Trophoblast cell (in vitro differentiated cells and primary cell): Measurements from ENCODE around the gene LRRC18.

Source experiments
- DNase-seq, 2 donors: peaks; one replicate each; pipeline ENCODE4 v3.0.0-alpha.2; 2016
- H2AFZ ChIP-seq: 2 replicates; pipeline ENCODE4 v1.6.1; 2013; ENCODE audit warnings: low read length, moderate library complexity, mild to moderate bottlenecking; ENCODE audit not compliant: insufficient read depth, poor library complexity
- H2AK5ac ChIP-seq: 2 replicates; pipeline ENCODE4 v1.6.1; 2013; ENCODE audit warnings: mild to moderate bottlenecking, low read length
- H2BK120ac ChIP-seq: 2 replicates; pipeline ENCODE4 v1.6.1; 2013; ENCODE audit warnings: low read length, mild to moderate bottlenecking, moderate library complexity; ENCODE audit not compliant: insufficient read depth, poor library complexity
- H2BK12ac ChIP-seq: 2 replicates; pipeline ENCODE4 v1.6.1; 2013; ENCODE audit warnings: mild to moderate bottlenecking, low read length, moderate library complexity
- H2BK5ac ChIP-seq: 2 replicates; pipeline ENCODE4 v1.6.1; 2013; ENCODE audit warnings: low read length, low read depth, moderate library complexity, mild to moderate bottlenecking; ENCODE audit not compliant: poor library complexity
- H3K14ac ChIP-seq: 2 replicates; pipeline ENCODE4 v1.6.1; 2013; ENCODE audit warnings: mild to moderate bottlenecking, low read length
- H3K18ac ChIP-seq: 2 replicates; pipeline ENCODE4 v1.6.1; 2013; ENCODE audit warnings: mild to moderate bottlenecking, low read length
- H3K23ac ChIP-seq: 2 replicates; pipeline ENCODE4 v1.6.1; 2013; ENCODE audit warnings: low read length
- H3K27ac ChIP-seq: 2 replicates; pipeline ENCODE4 v1.5.1; 2013; ENCODE audit warnings: low read depth, mild to moderate bottlenecking, inconsistent platforms, low read length, moderate library complexity
- H3K27me3 ChIP-seq: 2 replicates; pipeline ENCODE4 v1.6.1; 2013; ENCODE audit warnings: inconsistent platforms, mild to moderate bottlenecking, low read length, moderate library complexity; ENCODE audit not compliant: insufficient read depth
- H3K36me3 ChIP-seq, 2 experiments: 1 replicate in 1 of 2; 2 replicates in 1 of 2; pipeline ENCODE4 v1.6.1; 2013; ENCODE audit warnings: low read length in 2 of 2, mild to moderate bottlenecking in 2 of 2, moderate library complexity in 1 of 2; ENCODE audit not compliant: insufficient read depth in 2 of 2, control insufficient read depth in 1 of 2
- H3K4ac ChIP-seq: 2 replicates; pipeline ENCODE4 v1.6.1; 2013; ENCODE audit warnings: low read depth, mild to moderate bottlenecking, low read length, moderate library complexity
- H3K4me1 ChIP-seq, 2 experiments: 1 replicate in 1 of 2; 2 replicates in 1 of 2; pipeline ENCODE4 v1.6.1; 2013; ENCODE audit warnings: low read length in 2 of 2, mild to moderate bottlenecking in 2 of 2, moderate library complexity in 1 of 2; ENCODE audit not compliant: insufficient read depth in 2 of 2, control insufficient read depth in 1 of 2
- H3K4me2 ChIP-seq: 2 replicates; pipeline ENCODE4 v1.6.1; 2013; ENCODE audit warnings: inconsistent platforms, mild to moderate bottlenecking, low read length, moderate library complexity
- H3K4me3 ChIP-seq: 2 replicates; pipeline ENCODE4 v1.5.1; 2013; ENCODE audit warnings: mild to moderate bottlenecking, low read depth, low read length, inconsistent platforms
- H3K79me1 ChIP-seq: one replicate; pipeline ENCODE4 v1.6.1; 2013; ENCODE audit warnings: low read length
- H3K79me2 ChIP-seq: 2 replicates; pipeline ENCODE4 v1.6.1; 2013; ENCODE audit warnings: low read length, mild to moderate bottlenecking; ENCODE audit not compliant: control insufficient read depth, insufficient read depth, poor library complexity
- H3K9ac ChIP-seq: 2 replicates; pipeline ENCODE4 v1.6.1; 2013; ENCODE audit warnings: mild to moderate bottlenecking, low read length
- H3K9me3 ChIP-seq: 2 replicates; pipeline ENCODE4 v1.6.1; 2013; ENCODE audit warnings: low read depth, mild to moderate bottlenecking, control low read depth, inconsistent platforms, low read length; ENCODE audit not compliant: insufficient read depth
- H4K12ac ChIP-seq: 2 replicates; pipeline ENCODE4 v1.6.1; 2013; ENCODE audit warnings: low read depth, mild to moderate bottlenecking, low read length, moderate library complexity
- H4K8ac ChIP-seq: 2 replicates; pipeline ENCODE4 v1.6.1; 2013; ENCODE audit warnings: low read depth, mild to moderate bottlenecking, low read length, moderate library complexity
- H4K91ac ChIP-seq: one replicate; pipeline ENCODE4 v1.6.1; 2013; ENCODE audit warnings: low read depth, mild to moderate bottlenecking, low read length, moderate library complexity
- WGBS: extraction: QIAGEN DNeasy Blood & Tissue Kit; methylation state at CpG from one replicate; pipeline ENCODE4 v1.1.7; 2013; ENCODE audit warnings: missing lambda C conversion rate; ENCODE audit not compliant: insufficient read length, insufficient coverage; ENCODE audit errors: extremely low coverage; 5-methylcytosine and 5-hydroxymethylcytosine counted together

Gene LRRC18

DNA sequence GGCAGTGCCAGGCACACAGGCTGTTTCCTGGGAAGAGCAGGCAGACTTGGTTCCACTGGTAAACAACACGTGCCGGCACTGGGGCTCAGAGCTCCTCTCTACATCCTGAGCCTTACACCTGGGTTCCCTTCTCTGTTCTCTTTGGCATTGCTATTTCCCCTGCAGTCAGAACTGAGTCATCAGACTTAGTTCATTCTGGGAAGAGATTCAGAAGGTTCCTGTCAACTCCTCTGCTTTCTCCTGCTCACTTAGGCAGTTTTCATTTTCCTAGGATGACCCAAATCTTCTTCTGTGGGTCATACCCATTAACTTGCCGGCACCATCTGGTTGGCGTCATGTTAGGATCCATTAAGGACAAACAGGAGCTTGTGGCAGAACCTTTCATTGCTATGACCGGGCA, 33.4 kb upstream of the LRRC18 start:
- no peak overlapping the region for H3K4me3 ChIP-seq
- no peak overlapping the region for H3K27ac ChIP-seq
- no peak overlapping the region for H2BK120ac ChIP-seq
- no peaks in the 10 kb centered on the region for H3K79me1 ChIP-seq
- H3K4me2 ChIP-seq, result no peak overlapping the region
- no peak overlapping the region for H3K23ac ChIP-seq
- H3K18ac ChIP-seq, result no peak overlapping the region
- H3K79me2 ChIP-seq, result no peaks in the 10 kb centered on the region
- no peak overlapping the region for H2BK12ac ChIP-seq
- no peak overlapping the region for H3K4ac ChIP-seq
- H3K36me3 ChIP-seq, result no peaks in the 10 kb centered on the region
- H4K8ac ChIP-seq, result no peak overlapping the region
- H2AFZ ChIP-seq, result no peak overlapping the region
- H4K12ac ChIP-seq, result no peak overlapping the region
- no peak overlapping the region for H3K14ac ChIP-seq
- H2AK5ac ChIP-seq, result no peak overlapping the region
- H3K9me3 ChIP-seq, result no peaks in the 10 kb centered on the region
- WGBS, result no CpG with 5 or more reads among the region's 5 CpGs
- DNase-seq, result no peak
- H3K9ac ChIP-seq, result no peak overlapping the region
- no peak overlapping the region for H2BK5ac ChIP-seq
- H4K91ac ChIP-seq, result no peak overlapping the region
- H3K27me3 ChIP-seq, result no peaks in the 10 kb centered on the region
- no peaks in the 10 kb centered on the region for H3K4me1 ChIP-seq

DNA sequence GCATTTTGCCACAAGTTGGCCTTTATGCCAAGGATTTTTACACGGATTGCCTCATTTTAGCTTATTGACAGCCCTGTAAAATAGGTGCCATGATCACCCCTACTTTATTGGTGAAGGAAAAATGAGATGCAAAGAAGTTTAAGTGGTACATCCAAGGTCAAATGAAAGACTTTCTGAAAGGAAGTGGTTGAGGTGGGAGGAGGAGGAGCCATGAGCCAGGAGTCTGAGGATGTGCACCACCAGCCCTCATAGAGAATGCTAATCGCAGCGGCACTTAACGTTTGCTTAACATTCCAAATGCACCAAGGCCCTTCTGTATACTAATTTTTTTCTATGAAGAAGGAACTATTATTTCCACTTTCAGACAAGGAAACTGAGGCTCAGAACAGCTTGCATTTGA, 31.0 kb upstream of the LRRC18 start:
- H3K79me2 ChIP-seq, result no peaks in the 10 kb centered on the region
- no peak overlapping the region for H4K8ac ChIP-seq
- no peak overlapping the region for H2BK12ac ChIP-seq
- H3K36me3 ChIP-seq, result no peaks in the 10 kb centered on the region
- H3K27me3 ChIP-seq, result no peaks in the 10 kb centered on the region
- no peak overlapping the region for H2AK5ac ChIP-seq
- H3K9me3 ChIP-seq, result no peaks in the 10 kb centered on the region
- H4K91ac ChIP-seq, result no peak overlapping the region
- no peaks in the 10 kb centered on the region for H3K79me1 ChIP-seq
- H3K18ac ChIP-seq, result no peak overlapping the region
- H3K14ac ChIP-seq, result no peak overlapping the region
- no peak overlapping the region for H2BK5ac ChIP-seq
- no CpG with 5 or more reads among the region's 4 CpGs for WGBS
- H3K9ac ChIP-seq, result no peak overlapping the region
- no peak overlapping the region for H3K27ac ChIP-seq
- no peak overlapping the region for H3K4me3 ChIP-seq
- no peak overlapping the region for H3K4ac ChIP-seq
- no peak for DNase-seq
- H2AFZ ChIP-seq, result no peak overlapping the region
- H3K4me2 ChIP-seq, result no peak overlapping the region
- no peak overlapping the region for H2BK120ac ChIP-seq
- no peak overlapping the region for H3K23ac ChIP-seq
- H3K4me1 ChIP-seq, result no peaks in the 10 kb centered on the region
- no peak overlapping the region for H4K12ac ChIP-seq

DNA sequence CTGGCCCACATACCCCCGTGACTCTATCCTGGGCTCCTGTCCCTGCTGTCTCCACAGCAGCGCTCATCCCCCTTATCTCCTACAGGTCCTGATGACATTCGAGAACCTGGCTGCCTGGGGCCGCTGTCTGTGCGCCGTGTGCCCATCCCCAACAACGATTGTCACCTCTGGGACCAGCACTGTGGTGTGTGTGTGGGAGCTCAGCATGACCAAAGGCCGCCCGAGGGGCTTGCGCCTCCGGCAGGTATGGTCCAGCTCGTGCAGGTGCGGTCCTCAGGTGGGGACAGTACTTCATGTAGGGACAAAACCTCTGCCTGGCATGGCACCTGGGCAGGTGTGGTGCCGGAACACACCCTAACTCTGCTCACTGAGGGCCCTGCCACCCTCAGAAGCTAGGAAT, 30.4 kb upstream of the LRRC18 start:
- H2BK5ac ChIP-seq, result no peak overlapping the region
- no peak overlapping the region for H2BK120ac ChIP-seq
- no peak overlapping the region for H2AK5ac ChIP-seq
- H3K4me2 ChIP-seq, result no peak overlapping the region
- no peaks in the 10 kb centered on the region for H3K79me1 ChIP-seq
- no peak overlapping the region for H2AFZ ChIP-seq
- H4K91ac ChIP-seq, result no peak overlapping the region
- no peaks in the 10 kb centered on the region for H3K27me3 ChIP-seq
- no peaks in the 10 kb centered on the region for H3K79me2 ChIP-seq
- H3K36me3 ChIP-seq, result no peaks in the 10 kb centered on the region
- H3K4me3 ChIP-seq, result no peak overlapping the region
- no peak overlapping the region for H3K14ac ChIP-seq
- H3K4ac ChIP-seq, result no peak overlapping the region
- H2BK12ac ChIP-seq, result no peak overlapping the region
- no peak overlapping the region for H4K8ac ChIP-seq
- H3K4me1 ChIP-seq, result no peaks in the 10 kb centered on the region
- no peak overlapping the region for H3K9ac ChIP-seq
- DNase-seq, result no peak
- WGBS, result no CpG with 5 or more reads among the region's 14 CpGs
- no peaks in the 10 kb centered on the region for H3K9me3 ChIP-seq
- H3K23ac ChIP-seq, result no peak overlapping the region
- H4K12ac ChIP-seq, result no peak overlapping the region
- H3K18ac ChIP-seq, result no peak overlapping the region
- no peak overlapping the region for H3K27ac ChIP-seq

- Histone ChIP-seq H3K4me1 (no peaks in the 10 kb centered on the region), H2AK5ac (no peak overlapping the region), H3K14ac (no peak overlapping the region), H2AFZ (no peak overlapping the region), H3K4me2 (no peak overlapping the region), H2BK5ac (no peak overlapping the region), H2BK120ac (no peak overlapping the region), H3K9ac (no peak overlapping the region), H3K4me3 (no peak overlapping the region), H3K18ac (no peak overlapping the region), H3K36me3 (no peaks in the 10 kb centered on the region), H3K9me3 (no peaks in the 10 kb centered on the region), H3K79me1 (no peaks in the 10 kb centered on the region), H3K27me3 (no peaks in the 10 kb centered on the region), H3K23ac (no peak overlapping the region), H3K4ac (no peak overlapping the region), H3K79me2 (no peaks in the 10 kb centered on the region), H4K8ac (no peak overlapping the region), H3K27ac (no peak overlapping the region), H4K12ac (no peak overlapping the region), H4K91ac (no peak overlapping the region), H2BK12ac (no peak overlapping the region)
- WGBS, result no CpG with 5 or more reads among the region's 3 CpGs
- no peak for DNase-seq
These were observed 28.4 kb upstream of the LRRC18 start for GRCh38 chr10:48968036-48968435.
